Esophagus muscularis mucosa (tissue), 4 donors: ENCODE results near the gene ETV3. TPM values are rescaled to one million over a fixed set of nuclear protein-coding genes. Genes with fewer than 3 reads are reported as not detected.
A peak's percentile ranks its signal among the peaks of the same experiment; 100 is the strongest.

ENCODE experiments used
- DNase-seq: peaks from one replicate; pipeline ENCODE4 v3.0.0-alpha.2; 2017; ENCODE audit errors: extremely low spot score
- H3K27ac ChIP-seq, 4 donors: fragments of 200-600 bp; sonication (generic); replicated peaks in 1 of 4; 1 replicate in 3 of 4; 2 replicates in 1 of 4; pipeline ENCODE4 v1.5.1; 2016 to 2019; ENCODE audit warnings: mild to moderate bottlenecking in 1 of 4
- H3K27me3 ChIP-seq, 4 donors: fragments of 200-600 bp; sonication (generic); one replicate each; pipeline versions ENCODE4 v1.5.1 to v1.6.0; 2016 to 2019
- H3K36me3 ChIP-seq, 4 donors: fragments of 200-600 bp; sonication (generic); one replicate each; pipeline ENCODE4 v1.5.1; 2016 to 2019
- H3K4me1 ChIP-seq, 4 donors: fragments of 200-600 bp; sonication (generic); one replicate each; pipeline ENCODE4 v1.5.1; 2016 to 2019
- H3K4me3 ChIP-seq, 4 donors: fragments of 200-600 bp; sonication (generic); 1 replicate in 2 of 4; 2 replicates in 2 of 4; pipeline ENCODE4 v1.5.1; 2016 to 2019; ENCODE audit warnings: mild to moderate bottlenecking in 4 of 4, moderate library complexity in 1 of 4
- H3K9me3 ChIP-seq, 4 donors: fragments of 200-600 bp; sonication (generic); 1 replicate in 3 of 4; 2 replicates in 1 of 4; pipeline ENCODE4 v1.5.1; 2016 to 2019
- EP300 ChIP-seq: sonication (generic); formaldehyde crosslinking; IDR thresholded peaks from one replicate; pipeline ENCODE4 v1.6.1; 2017; ENCODE audit warnings: antibody characterized with exemption
- POLR2A ChIP-seq: fragments of 450-650 bp; IDR thresholded peaks from one replicate; pipeline ENCODE4 v1.6.1; 2017; ENCODE audit warnings: antibody characterized with exemption, moderate library complexity, mild to moderate bottlenecking, low read depth
- POLR2AphosphoS5 ChIP-seq, 2 donors: sonication (generic); formaldehyde crosslinking; IDR thresholded peaks; one replicate each; pipeline ENCODE4 v1.6.1; 2017; ENCODE audit warnings: antibody characterized with exemption in 2 of 2
- WGBS: methylation state at CpG from one replicate; pipeline ENCODE4 v1.1.5; 2018; 5-methylcytosine and 5-hydroxymethylcytosine counted together
- intact Hi-C: fragments of 100-400 bp; cut with DNase I; formaldehyde crosslinking; loops from one replicate; pipeline ENCODE4 v1.15.1; 2023
- total RNA-seq, 4 donors: library from RNA; depleted of rRNA; stranded (reverse); fragments of >200 nt; gene quantifications; one replicate each; pipeline versions ENCODE4 v1.1.0 to v1.2.1, GENCODE V29; 2016
- TF ChIP-seq, protein P1 (sequence below), 3 experiments: fragments of 200-600 bp in 2 of 3; fragments of 450-650 bp in 1 of 3; sonication (generic) in 2 of 3; IDR thresholded peaks; one replicate each; pipeline ENCODE4 v1.5.1; 2017 to 2019; ENCODE audit warnings: antibody characterized with exemption in 3 of 3, mild to moderate bottlenecking in 2 of 3, moderate library complexity in 1 of 3

ETV3 gene
- total RNA-seq, 4 donors from 2014 or later, result 16.6 to 20.0 (median 19.2) TPM

DNA sequence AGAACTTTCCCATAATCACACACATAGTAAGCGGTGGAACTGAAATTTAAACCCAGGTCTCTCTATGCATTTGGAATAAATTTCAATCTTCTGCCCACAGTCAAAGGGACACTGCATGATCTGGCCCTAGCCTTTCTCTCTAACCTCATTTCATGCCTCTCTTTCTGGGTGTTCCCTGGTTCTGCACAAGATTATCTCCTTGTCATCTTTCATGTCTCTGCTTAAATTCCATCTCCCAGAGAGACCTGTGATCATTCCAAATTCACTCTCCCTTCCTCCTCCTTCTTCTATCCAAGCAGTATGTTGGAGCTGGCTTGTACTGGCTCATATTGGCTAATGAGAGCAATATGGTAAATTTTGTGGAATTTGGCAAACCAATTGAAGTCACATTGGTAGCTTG lies 60.8 kb downstream of the ETV3 start:
- TF ChIP-seq, protein P1, sequence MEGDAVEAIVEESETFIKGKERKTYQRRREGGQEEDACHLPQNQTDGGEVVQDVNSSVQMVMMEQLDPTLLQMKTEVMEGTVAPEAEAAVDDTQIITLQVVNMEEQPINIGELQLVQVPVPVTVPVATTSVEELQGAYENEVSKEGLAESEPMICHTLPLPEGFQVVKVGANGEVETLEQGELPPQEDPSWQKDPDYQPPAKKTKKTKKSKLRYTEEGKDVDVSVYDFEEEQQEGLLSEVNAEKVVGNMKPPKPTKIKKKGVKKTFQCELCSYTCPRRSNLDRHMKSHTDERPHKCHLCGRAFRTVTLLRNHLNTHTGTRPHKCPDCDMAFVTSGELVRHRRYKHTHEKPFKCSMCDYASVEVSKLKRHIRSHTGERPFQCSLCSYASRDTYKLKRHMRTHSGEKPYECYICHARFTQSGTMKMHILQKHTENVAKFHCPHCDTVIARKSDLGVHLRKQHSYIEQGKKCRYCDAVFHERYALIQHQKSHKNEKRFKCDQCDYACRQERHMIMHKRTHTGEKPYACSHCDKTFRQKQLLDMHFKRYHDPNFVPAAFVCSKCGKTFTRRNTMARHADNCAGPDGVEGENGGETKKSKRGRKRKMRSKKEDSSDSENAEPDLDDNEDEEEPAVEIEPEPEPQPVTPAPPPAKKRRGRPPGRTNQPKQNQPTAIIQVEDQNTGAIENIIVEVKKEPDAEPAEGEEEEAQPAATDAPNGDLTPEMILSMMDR (IDR thresholded peaks at IDR 0.05), result no peak
- DNase-seq, result peak; percentile 62
- Histone ChIP-seq H3K4me3 (no peak overlapping the region), H3K9me3 (no peaks in the 10 kb centered on the region), H3K27me3 (peaks cover 0 to 4% (median 0%) of the 10 kb centered on the region in 4 donors), H3K36me3 (no peaks in the 10 kb centered on the region), H3K4me1 (peaks cover 0 to 9% (median 8%) of the 10 kb centered on the region in 4 donors), H3K27ac (no peak overlapping the region)
- intact Hi-C loops, result loop anchor here (10.0 kb wide), 1 partner anchor 93 kb away; no protein-coding TSS in a partner anchor
- 84% methylated on average over 1 of the region's 1 CpG for WGBS

DNA sequence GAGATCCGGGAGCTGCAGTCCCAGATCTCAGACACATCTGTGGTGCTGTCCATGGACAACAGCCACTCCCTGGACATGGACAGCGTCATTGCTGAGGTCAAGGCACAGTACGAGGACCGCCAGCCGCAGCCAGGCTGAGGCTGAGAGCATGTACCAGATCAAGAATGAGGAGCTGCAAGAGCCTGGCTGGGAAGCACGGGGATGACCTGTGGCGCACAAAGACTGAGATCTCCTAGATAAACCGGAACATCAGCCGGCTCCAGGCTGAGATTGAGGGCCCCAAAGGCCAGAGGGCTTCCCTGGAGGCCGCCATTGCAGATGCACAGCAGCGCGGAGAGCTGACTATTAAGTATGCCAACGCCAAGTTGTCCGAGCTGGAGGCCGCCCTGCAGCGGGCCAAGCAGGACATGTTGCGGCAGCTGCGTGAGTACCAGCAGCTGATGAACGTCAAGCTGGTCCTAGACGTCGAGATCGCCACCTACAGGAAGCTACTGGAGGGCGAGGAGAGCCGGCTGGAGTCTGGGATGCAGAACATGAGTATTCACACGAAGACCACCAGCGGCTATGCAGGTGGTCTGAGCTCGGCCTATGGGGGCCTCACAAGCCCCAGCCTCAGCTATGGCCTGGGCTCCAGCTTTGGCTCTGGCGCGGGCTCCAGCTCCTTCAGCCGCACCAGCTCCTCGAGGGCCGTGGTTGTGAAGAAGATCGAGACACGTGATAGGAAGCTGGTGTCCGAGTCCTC lies 64.1 kb downstream of the ETV3 start:
- peak; percentile 92 for DNase-seq
- H3K4me3 ChIP-seq, result peak overlapping the region; percentile 17 to 42 (median 22)
- no peak overlapping the region for H3K27ac ChIP-seq
- H3K36me3 ChIP-seq, result no peaks in the 10 kb centered on the region
- H3K4me1 ChIP-seq, result peaks cover 0 to 9% (median 8%) of the 10 kb centered on the region in 4 donors
- peaks cover 0 to 4% (median 0%) of the 10 kb centered on the region in 4 donors for H3K27me3 ChIP-seq
- 47% methylated on average over 15 of the region's 35 CpGs for WGBS
- no peaks in the 10 kb centered on the region for H3K9me3 ChIP-seq
- intact Hi-C loops, result loop anchor here (10.0 kb wide), 1 partner anchor 89 kb away; no protein-coding TSS in a partner anchor
- TF ChIP-seq, protein P1 (IDR thresholded peaks at IDR 0.05), result peak; percentile 60 to 78 (median 67)
- no peak for TF ChIP-seq EP300
- TF ChIP-seq POLR2AphosphoS5 (IDR thresholded peaks at IDR 0.05), result peak in 1 of 2 donors; percentile 38
- no peak for TF ChIP-seq POLR2A

Other genes with a start within 250 kb of the ETV3 start
- gene PEAR1, start 244.7 kb downstream of the ETV3 start, total RNA-seq, result 10 to 100 TPM in 2 of 4 donors, 1 to 10 TPM in 2; 6.1 to 13.6 (median 10.9) TPM
- gene LRRC71, start 217.8 kb downstream of the ETV3 start, total RNA-seq, result not detected
- 10 to 100 TPM; 36.5 to 54.2 (median 41.2) TPM for gene ARHGEF11, start 92.7 kb downstream of the ETV3 start, total RNA-seq
- gene ETV3L, start 38.6 kb downstream of the ETV3 start, total RNA-seq, result not detected